Stimulated activated CD8-positive, alpha-beta memory T cell treated with anti-CD3 and anti-CD28 coated beads, Interleukin-15, amount 100 ng/mL, for 24 hours (primary cell): ENCODE results near the gene CTNNA3.

Experiments used
- DNase-seq: peaks from one replicate; pipeline ENCODE4 v3.0.0-alpha.2; 2020; ENCODE audit warnings: low read depth

The CTNNA3 gene

DNA sequence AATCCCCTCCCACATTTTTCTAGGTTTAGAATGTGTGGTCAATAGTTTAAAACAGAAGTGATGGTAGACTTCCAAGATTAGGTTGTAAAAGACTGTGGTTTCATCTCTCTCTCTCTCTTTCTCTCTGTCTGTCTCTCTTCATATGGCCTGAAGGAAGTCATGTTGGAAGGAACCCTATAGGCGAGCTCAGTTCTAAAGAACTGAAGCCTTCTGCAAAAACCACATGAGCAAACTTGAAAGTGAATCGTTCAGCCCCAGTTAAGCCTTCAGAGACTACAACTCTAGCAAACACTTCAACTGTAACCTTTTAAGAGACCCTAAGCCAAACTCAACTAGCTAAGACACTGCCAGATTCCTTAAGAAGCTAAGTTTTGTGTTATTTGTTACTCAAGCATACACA, 1477.7 kb downstream of the CTNNA3 start:
- no peak for DNase-seq

DNA sequence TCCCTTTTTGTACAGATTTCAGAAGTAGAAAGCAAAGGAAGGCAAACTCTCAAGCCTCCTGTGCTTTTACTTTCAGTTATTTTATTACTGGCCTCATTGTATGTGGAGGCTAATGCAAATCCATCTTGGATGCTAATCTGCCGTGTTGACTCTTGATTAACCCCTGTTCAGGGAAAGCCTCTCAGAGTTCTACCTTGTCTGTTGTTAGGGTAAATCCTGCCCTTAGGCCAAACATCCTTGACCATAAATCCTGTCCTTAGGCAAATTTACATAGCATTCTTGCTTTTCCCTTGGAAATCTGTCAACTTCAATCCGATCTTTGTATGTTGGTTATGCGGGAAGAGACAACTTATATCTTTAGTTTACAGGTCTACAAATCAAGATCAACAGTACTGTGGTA, 1480.1 kb downstream of the CTNNA3 start:
- no peak for DNase-seq

DNA sequence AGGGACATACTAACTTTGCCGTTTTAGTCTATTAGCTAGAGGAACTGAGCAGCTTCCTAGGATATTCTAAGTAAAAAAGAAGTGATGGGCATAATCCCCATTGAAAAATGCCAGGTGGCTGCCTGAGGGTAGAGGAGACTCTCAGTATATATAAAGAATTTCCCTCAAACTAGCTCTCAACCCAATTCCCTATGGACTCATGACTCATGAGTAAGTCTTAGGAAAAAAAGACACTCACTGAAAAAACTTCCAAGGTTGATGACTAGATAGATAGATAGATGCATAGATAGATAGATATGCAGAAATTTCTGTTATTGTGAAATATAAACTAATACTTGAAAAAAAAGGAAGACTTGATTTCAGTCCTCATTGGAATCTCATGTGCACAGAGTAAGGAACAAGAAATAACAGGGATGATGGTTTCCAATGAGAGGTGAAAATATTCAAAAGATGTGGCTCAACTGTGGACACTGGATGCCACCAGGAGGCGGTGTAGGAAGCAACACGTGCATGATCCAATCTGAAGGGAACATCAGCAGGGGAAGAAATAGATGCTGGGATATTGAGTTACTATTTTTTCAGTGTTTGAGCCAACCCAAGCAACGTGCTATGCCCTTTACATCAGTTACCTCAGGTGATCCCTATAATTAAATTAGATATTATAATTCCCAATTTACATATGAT, 1481.1 kb downstream of the CTNNA3 start:
- no peak for DNase-seq

DNA sequence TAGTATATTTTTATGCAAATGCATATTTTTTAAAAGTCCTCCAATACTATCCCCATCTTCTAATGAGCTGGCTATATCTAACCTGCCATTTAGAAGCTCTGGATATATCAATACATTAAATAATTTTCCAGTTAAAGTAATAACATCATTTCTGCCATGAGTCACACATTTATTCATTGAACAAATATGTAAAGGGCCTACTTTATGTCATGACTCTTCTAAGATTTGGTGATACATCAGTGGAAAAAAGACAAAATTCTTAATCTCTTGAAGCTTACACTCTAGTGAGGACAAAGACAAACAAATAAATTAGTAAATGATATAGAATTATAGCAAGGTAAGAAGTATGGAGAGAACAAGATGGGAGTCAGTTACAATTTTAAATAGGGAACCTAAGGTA, 1487.0 kb downstream of the CTNNA3 start:
- no peak for DNase-seq

DNA sequence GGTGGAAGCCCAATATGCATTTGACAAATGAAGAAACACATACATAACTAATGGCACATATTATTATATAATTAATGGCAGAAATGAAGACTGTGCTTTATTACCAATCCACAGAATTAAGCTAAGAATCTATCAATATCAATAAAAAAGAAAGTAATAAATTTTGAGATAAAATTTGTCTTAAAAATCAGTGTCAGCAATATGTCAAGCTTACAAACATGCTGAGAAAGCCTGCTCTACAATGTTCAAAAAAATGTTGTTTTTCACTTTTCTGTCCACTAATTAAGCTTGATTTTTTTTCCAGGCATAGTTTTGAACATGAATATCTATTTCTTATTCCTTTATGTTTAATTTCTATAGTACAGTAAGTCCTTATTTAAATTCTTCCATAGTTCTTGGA, 1491.2 kb downstream of the CTNNA3 start:
- DNase-seq: no peak

DNA sequence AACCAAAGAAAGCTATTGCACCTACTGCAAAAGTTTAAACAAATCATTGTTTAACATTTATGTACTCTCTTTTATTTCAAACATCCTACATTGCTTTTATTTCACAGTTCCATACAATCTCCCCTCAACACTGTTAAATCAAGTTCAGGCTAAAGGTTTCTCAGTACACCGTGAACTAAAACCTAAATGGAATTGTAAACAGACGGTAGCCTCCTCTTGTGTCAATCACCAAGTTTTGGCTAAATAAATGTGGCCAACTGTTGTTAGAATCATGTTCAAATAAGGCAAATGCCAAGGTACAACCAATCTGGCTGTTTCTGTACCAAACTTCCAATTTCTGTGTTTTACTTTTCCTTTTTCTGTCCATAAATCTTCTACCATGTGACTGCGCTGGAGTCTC, 1493.9 kb downstream of the CTNNA3 start:
- no peak for DNase-seq

DNA sequence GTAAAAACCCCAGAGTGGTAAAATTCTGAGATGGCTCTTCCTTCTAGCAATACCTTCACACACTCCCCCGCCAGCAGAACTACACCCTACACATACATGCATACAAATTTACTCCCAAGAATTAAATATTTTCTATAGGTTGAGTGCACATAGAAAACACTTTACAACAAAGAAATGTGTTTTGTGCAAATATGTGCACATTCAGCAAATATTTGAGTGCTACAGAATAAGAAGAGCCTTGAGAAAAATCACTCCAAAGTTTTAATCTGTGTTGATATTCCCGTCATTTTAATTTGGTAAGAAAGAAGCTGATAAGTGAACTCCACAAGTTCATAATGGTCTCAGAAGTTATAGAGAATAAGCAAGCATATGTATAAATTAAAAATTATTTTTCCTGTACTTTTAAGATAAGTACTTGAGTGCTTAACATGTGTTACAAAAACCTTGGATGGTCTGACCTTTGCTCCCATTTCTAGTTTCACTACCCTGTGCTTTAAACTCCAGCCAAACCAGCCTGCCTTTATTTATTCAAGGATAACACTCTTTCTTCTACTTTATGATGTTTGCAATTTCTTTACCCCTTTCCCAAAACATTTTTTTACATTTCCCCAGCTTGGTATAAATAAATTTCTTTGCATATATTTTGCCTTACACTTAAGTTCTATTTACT, 1503.7 kb downstream of the CTNNA3 start:
- DNase-seq: no peak

DNA sequence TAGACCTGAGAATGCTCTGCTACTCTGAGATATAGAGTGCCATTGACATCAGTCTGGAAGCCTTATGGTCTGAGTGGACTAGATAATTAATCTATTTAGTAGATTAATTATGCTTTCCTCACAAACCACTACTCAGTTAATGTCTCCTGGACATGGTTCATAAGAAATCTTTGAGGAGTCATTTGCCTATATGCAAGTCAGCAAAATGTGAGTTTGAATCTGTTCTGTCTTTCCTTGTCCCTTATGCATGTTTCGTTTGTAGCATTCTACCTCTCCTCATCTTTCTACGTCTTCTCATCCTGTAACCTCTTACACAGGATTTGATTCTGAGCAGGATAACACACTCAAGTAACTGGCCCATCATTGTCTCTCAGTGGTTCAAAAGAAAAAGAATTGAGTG, 1505.6 kb downstream of the CTNNA3 start:
- no peak for DNase-seq

DNA sequence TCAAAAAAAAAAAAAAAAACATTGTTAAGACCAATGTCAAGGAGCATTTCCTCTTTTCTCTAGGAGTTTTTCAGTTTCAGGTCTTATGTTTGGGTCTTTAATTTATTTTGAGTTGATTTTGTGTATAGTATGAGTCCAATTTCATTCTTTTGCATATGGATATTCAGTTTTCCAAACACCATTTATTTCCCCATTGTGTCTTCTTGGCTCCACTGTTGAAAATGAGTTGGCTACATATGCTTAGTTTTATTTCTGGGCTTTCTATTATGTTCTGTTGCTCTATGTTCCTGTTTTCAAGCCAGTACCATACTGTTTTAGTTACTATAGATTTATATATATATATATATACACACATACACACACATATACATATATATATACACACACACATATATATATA, 1506.7 kb downstream of the CTNNA3 start:
- DNase-seq: no peak

DNA sequence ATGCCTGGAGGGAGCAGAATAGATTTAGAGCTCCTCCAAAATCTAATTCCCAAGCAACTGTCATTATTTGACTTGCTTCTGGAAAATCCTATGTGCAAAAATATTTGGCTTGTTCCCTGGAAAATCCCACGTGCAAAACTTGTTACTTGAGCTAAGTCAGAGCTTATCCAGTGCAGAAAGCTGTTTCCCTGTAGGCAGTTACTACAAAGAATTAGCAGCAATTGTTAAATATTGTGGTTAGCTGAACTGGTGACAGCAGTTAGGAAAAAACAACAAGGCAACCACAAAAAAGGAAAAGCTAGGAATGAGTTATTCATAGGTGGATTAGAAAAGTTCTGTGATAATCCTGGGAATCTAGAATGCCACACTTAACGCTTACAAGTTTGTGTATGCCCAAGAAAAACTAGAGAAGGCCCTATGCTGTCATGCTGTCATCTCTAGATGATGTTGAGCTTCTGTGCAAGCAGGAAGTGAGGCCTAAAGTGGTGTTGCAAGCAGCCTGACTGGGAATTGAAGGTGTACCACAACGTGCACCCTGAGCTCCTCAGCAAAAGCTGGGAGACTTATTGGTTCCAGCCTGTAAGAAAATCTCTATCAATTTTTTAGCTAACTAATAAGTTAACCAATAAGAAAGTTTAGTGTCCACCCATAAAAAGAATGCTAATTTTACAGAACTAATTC, 1508.8 kb downstream of the CTNNA3 start:
- no peak for DNase-seq

DNA sequence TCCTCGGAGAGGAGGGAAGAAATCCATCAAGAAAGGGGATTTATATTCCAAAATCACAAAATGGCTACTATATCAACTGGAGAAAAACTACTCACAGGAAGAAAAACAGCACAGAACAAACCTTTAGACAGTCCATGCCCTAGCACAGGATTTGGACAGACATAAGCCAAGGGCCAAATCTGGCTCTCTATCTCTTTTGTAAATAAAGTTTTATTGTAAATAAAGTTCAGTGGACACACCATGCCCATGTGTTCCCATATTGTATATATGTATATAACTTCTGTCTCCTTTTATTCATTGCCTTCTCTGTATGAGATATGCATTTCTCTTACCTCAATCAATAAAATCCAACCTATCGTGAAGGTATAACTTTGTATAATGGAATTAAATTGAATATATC, 1513.0 kb downstream of the CTNNA3 start:
- DNase-seq: no peak

DNA sequence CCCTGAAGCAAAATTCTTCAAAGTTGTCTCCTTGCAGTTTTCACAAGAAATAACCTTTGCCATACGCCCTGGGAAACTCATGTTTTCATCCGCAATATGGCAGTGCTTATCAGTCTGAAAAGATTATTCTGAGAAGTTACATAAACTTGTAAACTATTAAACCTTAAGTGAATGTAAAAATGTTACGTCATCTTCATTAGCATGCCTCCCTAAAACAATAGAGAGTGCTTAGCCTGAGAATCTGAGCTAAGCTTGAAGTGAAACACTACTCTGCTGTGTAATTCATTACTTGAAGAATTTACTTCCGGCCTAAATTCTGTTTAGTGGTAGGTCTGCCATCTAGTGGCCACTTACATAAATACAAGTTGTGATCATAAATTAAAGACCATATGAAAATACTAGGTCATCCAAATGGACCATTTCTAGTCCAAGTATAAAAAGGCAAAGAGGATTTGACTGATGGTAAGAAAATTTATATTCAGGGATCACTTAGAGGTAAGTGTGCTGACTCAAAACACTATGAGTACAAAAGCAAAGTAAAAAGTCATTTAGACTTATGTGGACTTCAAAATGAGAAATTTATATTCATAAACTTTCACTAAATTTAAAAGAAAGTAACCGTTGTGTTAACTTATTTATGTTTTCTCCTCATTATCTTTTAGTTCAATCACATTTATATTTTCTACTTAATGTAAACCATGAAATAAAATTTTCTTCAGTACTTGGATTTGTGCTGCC, 1515.2 kb downstream of the CTNNA3 start:
- DNase-seq: no peak

DNA sequence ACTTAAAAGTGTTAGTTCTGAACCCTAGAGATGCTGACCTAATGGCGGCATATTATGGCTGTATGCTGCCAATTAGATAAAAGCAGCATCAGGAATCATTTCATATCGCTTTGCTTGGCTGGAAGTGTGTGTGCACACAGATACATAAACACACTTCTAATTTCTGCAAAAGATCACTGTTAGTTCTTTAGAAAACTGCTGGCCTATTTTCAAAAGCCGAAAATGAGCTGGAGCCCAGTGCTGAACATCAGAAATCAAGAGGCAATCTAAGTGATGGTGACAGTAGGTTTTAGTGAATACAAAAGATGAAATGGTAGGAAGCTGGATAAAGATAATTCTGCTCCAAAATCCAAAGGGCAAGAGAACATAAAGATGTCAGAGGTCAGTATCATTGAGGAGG, 1516.0 kb downstream of the CTNNA3 start:
- no peak for DNase-seq

DNA sequence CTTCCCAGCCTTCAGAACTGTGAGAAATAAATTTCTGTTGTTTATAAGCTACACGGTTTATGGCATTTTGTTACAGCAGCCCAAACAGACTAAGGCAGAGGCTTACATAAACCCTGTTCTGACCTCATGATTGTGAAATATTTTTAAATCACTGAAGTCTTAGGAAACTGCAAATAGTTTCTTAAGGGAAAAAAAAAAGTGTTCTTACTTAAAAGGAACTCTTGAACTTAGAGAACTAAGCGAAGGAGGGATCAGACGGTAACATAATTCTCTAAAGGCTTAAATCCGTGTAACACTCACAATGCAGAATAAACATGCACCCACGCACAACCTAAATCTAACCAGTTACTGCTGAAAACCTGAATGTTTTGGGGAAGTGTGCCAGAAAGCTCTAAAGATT, 1519.2 kb downstream of the CTNNA3 start:
- no peak for DNase-seq

DNA sequence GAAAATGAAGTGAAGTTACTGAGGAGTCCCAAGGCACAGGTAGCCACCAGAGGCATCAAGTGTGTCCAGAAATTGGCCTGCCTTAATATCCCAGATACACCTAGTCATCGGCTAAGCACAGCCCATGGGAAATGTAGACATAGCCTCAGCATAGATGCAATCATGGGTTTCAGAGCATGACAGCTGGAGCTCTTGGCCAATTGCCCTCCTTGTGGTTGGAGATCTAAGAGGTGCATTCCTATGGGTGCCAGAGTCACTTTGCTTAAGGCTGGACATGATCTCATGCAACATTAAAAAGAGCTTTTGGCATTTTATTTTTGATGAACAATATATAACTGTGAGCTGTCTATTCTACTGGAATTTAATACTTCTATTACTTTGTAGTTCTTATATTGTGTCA, 1528.2 kb downstream of the CTNNA3 start:
- no peak for DNase-seq

DNA sequence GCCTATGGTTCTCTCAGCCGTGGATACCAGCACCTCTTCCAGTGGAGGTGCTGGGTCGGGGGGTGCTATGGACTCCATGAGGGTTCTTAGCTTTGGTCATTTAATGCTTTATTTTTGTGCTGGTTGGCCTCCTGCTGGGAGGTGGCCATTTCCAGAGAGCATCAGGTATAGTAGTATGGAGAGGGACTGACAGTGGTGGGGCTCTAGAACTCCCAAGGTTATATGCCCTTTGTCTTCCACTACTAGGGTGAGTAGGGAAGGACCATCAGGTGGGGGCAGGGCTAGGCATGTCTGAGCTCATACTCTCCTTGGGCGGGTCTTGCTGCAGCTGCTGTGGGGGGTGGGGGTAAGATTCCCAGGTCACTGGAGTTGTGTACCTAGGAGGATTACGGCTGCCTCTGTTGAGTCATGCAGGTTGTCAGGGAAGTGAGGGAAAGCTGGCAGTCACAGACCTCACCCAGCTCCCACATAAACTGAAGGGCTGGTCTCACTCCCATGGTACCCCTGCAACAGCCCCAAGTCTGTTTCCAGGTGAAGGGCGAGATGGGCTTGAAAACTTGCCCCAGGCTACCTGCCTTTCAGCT, 1533.3 kb downstream of the CTNNA3 start:
- no peak for DNase-seq

DNA sequence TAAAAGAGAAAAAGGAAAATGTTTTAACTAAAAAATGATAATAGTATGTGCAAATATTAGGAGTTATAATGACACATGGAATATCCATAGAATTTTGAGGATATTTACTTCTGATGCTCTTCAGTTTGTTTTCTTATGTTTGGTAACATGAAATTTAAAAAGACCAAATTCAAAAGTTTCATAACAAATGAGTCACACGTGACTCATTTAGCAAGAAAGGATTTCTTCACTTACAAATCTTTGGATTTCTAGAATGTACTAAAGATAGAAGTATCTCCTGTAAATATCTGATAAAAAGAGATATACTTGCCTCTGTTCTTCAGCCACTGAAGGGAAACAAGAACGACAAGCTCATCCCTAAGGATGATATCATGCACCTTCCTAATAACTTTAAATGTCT, 1544.6 kb downstream of the CTNNA3 start:
- no peak for DNase-seq

DNA sequence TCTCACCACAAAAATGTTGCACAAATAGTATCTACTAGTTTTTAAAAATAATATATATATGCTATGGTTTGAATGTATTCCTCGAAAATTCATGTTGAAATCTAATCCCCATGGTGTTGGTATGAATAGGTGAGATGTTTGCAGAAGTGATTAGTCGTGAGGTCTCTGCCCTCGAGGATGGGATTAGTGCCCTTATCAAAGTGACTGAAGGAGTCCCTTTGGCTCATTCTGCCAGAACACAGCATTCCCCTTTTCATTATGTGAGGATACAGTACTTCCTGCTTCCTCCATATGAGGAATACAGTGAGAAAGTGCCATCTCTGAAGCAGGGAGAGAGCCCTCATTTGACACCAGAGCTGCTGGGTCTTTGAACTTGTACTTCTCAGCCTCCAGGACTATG, 1547.7 kb downstream of the CTNNA3 start:
- DNase-seq: no peak

DNA sequence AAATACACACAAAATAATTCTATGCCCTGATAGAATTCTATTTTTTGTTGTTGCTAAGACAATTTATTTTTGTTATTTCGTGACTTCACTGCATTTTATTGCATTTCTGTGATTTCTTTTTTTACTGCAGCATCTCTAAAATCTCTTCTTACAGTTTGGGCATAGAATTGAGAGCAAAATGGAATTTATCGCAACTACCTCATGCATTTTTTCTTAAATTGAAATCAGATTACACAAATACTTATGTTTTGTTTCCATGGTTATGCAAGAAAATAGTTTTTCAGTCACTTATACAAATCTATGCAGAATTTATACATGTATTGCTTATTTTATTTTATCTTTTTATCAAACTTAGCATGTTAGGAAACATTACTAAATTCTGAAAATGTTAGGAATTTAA, 1552.0 kb downstream of the CTNNA3 start:
- no peak for DNase-seq

DNA sequence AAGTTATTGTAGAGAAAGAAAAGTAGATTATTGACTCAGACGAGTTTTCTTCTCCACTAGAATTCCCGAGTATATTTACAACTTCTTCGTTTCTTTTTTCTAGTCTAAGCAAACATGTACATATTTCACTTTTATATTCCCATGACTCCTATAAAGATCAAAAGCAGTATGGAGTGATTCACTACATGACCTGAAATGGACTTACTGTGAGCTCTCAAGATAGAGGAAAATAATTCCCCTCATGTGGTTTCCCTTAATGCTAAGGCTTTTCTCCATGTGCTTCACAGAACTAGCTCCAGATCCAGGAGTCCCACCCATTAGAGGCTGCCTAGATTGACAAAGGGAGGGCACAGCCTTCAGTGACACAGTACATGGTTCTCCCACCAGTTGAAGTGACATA, 1593.2 kb downstream of the CTNNA3 start:
- DNase-seq: no peak

DNA sequence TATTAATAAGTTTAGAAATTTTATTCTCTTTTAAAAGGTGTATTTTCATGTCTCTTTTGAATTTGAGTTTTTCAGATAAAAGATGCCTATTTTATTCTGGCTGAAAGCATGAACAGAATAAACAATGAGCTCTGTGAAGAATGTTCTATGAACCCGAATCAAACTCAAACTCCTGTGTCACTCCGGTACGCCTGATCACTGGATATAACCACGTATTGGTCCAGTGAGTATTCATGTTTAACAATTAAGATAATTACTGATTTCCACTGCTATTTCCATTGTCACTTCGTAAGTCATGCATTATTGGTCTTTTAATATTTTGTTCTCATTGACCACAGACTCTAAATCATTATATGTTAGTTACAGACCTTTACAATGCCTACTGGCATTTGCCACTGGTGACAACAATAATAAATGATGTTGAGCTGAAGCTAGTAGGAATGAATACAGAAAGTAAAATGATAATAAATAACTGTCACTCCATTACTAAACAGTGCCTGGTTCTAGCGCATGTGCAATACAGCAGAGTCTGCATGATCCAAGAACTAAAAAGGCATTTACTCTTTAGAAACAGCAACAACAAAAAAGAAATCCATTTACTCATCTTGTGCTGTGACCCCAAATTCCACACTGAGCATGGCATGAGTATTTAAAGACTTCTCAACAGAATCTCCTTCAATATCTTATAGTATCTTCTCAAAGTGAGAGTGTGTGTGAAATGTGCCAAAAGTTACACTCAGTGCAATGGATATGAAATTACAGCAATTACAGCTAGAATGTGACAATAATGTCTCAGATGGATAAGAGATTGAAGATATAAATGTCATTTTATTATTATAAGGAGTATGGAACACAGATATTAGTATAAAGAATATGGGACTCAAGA, 1597.2 kb downstream of the CTNNA3 start:
- DNase-seq: no peak
